IMR-90 (cell line): ENCODE results near the gene CMC2. TPM values are rescaled to one million over a fixed set of nuclear protein-coding genes. Genes with fewer than 3 reads are reported as not detected.

Source experiments
- ATAC-seq: fragments of 200-7000 bp; cut with Tn5 transposase; 2 replicates; pipeline ENCODE4 v1.9.1; 2020; ENCODE audit warnings: low read depth, mild to moderate bottlenecking, moderate library complexity
- BruUV-seq: library from RNA; stranded (reverse); fragments of 400-500 nt; replicated peaks from 2 replicates; lab custom pipeline; 2021; lab: Mats Ljungman, UMichigan
- CTCF ChIA-PET: fragments of 300-600 bp; formaldehyde crosslinking; extraction: SDS; loops from one replicate; lab custom pipeline; 2021; ENCODE audit warnings: antibody characterized with exemption; lab: Yijun Ruan, JAX
- POLR2A ChIA-PET: fragments of 300-600 bp; sonication (Branson Sonifier 250); formaldehyde crosslinking; loops from one replicate; lab custom pipeline; 2022; ENCODE audit warnings: antibody characterized with exemption; ENCODE audit not compliant: unreplicated experiment; lab: Charles Lee
- DNase-seq: peaks from one replicate; pipeline ENCODE4 v3.0.0; 2013
- H2AFZ ChIP-seq: replicated peaks from 2 replicates; pipeline ENCODE3; 2013; ENCODE audit warnings: low read length, mild to moderate bottlenecking; ENCODE audit not compliant: poor library complexity
- H2AK5ac ChIP-seq: 2 replicates; pipeline ENCODE4 v1.6.1; 2013; ENCODE audit warnings: low read depth, low read length, inconsistent platforms
- H2AK9ac ChIP-seq: replicated peaks from 2 replicates; pipeline ENCODE3; 2013; ENCODE audit warnings: mild to moderate bottlenecking, low read depth, low read length, moderate library complexity; ENCODE audit not compliant: poor library complexity
- H2BK120ac ChIP-seq: 2 replicates; pipeline ENCODE4 v1.6.1; 2013; ENCODE audit warnings: low read depth, low read length, inconsistent platforms
- H2BK15ac ChIP-seq: 3 replicates; pipeline ENCODE4 v1.6.1; 2013; ENCODE audit warnings: low read depth, low read length, inconsistent platforms
- H2BK20ac ChIP-seq: 2 replicates; pipeline ENCODE4 v1.6.1; 2013; ENCODE audit warnings: low read depth, mild to moderate bottlenecking, inconsistent platforms, low read length, moderate library complexity
- H2BK5ac ChIP-seq: 2 replicates; pipeline ENCODE4 v1.6.1; 2013; ENCODE audit warnings: mild to moderate bottlenecking, low read depth, low read length, inconsistent platforms; ENCODE audit not compliant: poor library complexity, severe bottlenecking
- H3K14ac ChIP-seq: replicated peaks from 2 replicates; pipeline ENCODE4 v1.6.1; 2013; ENCODE audit warnings: low read depth, low read length, inconsistent platforms
- H3K18ac ChIP-seq: 2 replicates; pipeline ENCODE4 v1.6.1; 2013; ENCODE audit warnings: low read depth, low read length, control low read depth
- H3K23ac ChIP-seq: 2 replicates; pipeline ENCODE4 v1.6.1; 2013; ENCODE audit warnings: low read depth, low read length, inconsistent platforms
- H3K27ac ChIP-seq: 2 replicates; pipeline ENCODE4 v1.5.1; 2013; ENCODE audit warnings: mild to moderate bottlenecking, control low read depth, low read length; ENCODE audit not compliant: insufficient read depth
- H3K27me3 ChIP-seq: 2 replicates; pipeline ENCODE4 v1.6.1; 2013; ENCODE audit warnings: low read length; ENCODE audit not compliant: control insufficient read depth, insufficient read depth
- H3K36me3 ChIP-seq: 2 replicates; pipeline ENCODE4 v1.6.1; 2013; ENCODE audit warnings: low read length, mixed read lengths; ENCODE audit not compliant: control insufficient read depth, insufficient read depth
- H3K4ac ChIP-seq: 2 replicates; pipeline ENCODE4 v1.6.1; 2013; ENCODE audit warnings: low read depth, low read length, inconsistent platforms
- H3K4me1 ChIP-seq: 2 replicates; pipeline ENCODE4 v1.6.1; 2013; ENCODE audit warnings: low read length, mixed read lengths; ENCODE audit not compliant: control insufficient read depth, insufficient read depth
- H3K4me2 ChIP-seq: 2 replicates; pipeline ENCODE4 v1.6.1; 2013; ENCODE audit warnings: low read depth, mild to moderate bottlenecking, control low read depth, low read length, moderate library complexity
- H3K4me3 ChIP-seq: 2 replicates; pipeline ENCODE4 v1.5.1; 2013; ENCODE audit warnings: low read depth, mild to moderate bottlenecking, control low read depth, low read length, moderate library complexity; ENCODE audit not compliant: insufficient read depth
- H3K56ac ChIP-seq: 2 replicates; pipeline ENCODE4 v1.6.1; 2013; ENCODE audit warnings: low read length, inconsistent platforms; ENCODE audit not compliant: insufficient read depth; ENCODE audit errors: extremely low read depth
- H3K79me1 ChIP-seq, 2 experiments: 2 replicates each; pipeline ENCODE4 v1.6.1; 2013; ENCODE audit warnings: low read length in 2 of 2, inconsistent platforms in 1 of 2, low read depth in 1 of 2
- H3K9ac ChIP-seq: 2 replicates; pipeline ENCODE4 v1.6.1; 2013; ENCODE audit warnings: low read depth, low read length, control low read depth
- H3K9me1 ChIP-seq: 2 replicates; pipeline ENCODE4 v1.6.1; 2013; ENCODE audit warnings: low read length, inconsistent platforms; ENCODE audit not compliant: insufficient read depth
- H3K9me3 ChIP-seq: 2 replicates; pipeline ENCODE4 v1.6.1; 2013; ENCODE audit warnings: low read length; ENCODE audit not compliant: control insufficient read depth, insufficient read depth
- H4K20me1 ChIP-seq: 2 replicates; pipeline ENCODE4 v1.6.1; 2013; ENCODE audit warnings: low read length, inconsistent platforms; ENCODE audit not compliant: insufficient read depth
- H4K5ac ChIP-seq: 2 replicates; pipeline ENCODE4 v1.6.1; 2013; ENCODE audit warnings: mild to moderate bottlenecking, low read depth, low read length, control low read depth
- H4K8ac ChIP-seq, 2 experiments: 2 replicates each; pipeline ENCODE4 v1.6.1; 2013; ENCODE audit warnings: low read depth in 2 of 2, low read length in 2 of 2, control low read depth in 1 of 2, inconsistent platforms in 1 of 2
- H4K91ac ChIP-seq: 2 replicates; pipeline ENCODE4 v1.6.1; 2013; ENCODE audit warnings: low read depth, low read length, inconsistent platforms; ENCODE audit not compliant: insufficient read depth
- MAFK ChIP-seq: IDR thresholded peaks from 2 replicates; pipeline ENCODE4 v1.6.1; 2012; ENCODE audit warnings: low read depth, low read length, improper control_type of control experiment
- WGBS, 2 experiments: methylation state at CpG; one replicate each; pipeline versions ENCODE4 v1.1.5 to v1.1.7; 2013; ENCODE audit warnings: missing lambda C conversion rate in 2 of 2; ENCODE audit not compliant: insufficient read length in 1 of 2; ENCODE audit errors: extremely low coverage in 2 of 2; 5-methylcytosine and 5-hydroxymethylcytosine counted together
- dilution Hi-C: fragments of 300-500 bp; cut with HindIII; formaldehyde crosslinking; loops from one replicate; pipeline ENCODE4 v1.14.3; 2018; ENCODE audit warnings: low sequenced_read_pairs; ENCODE audit not compliant: unreplicated experiment
- in situ Hi-C: fragments of 300-500 bp; cut with MboI; formaldehyde crosslinking; loops from 3 replicates; pipeline ENCODE4 v1.14.3; 2019; ENCODE audit warnings: low sequenced_read_pairs, inconsistent platforms, mixed read lengths
- intact Hi-C: fragments of 100-400 bp; cut with micrococcal nuclease; formaldehyde crosslinking; loops from 2 replicates; pipeline ENCODE4 v1.10.0; 2022
- polyA plus RNA-seq, 3 experiments: library from polyadenylated mRNA; depleted of rRNA; stranded (reverse); fragments of >200 nt; gene quantifications; 2 replicates each; pipeline ENCODE4 v1.2.3, GENCODE V29; 2012; ENCODE audit warnings: low replicate concordance in 1 of 3
- total RNA-seq: library from RNA; depleted of rRNA; stranded (reverse); fragments of >200 nt; gene quantifications from 2 replicates; pipeline ENCODE4 v1.2.3, GENCODE V29; 2012

The CMC2 gene
- total and polyA plus RNA-seq, 2 of the 4 experiments (the other 2 are of a cell fraction): 57.0 to 104 TPM

- dilution Hi-C loops: no loop called here
- no TSS peak for BruUV-seq
Measured at GRCh38 chr16:80972611-80973010, 34.1 kb downstream of the CMC2 start.

More at GRCh38 chr16:80972611-80973010, 34.1 kb downstream of the CMC2 start:
- no peak overlapping the region for H3K23ac ChIP-seq
- intact Hi-C loops: no loop called here
- ChIA-PET CTCF (no interaction called here), POLR2A (no interaction called here)
- H3K18ac ChIP-seq: no peak overlapping the region
- H3K36me3 ChIP-seq: no peaks in the 10 kb centered on the region; the same call in 1 of the 2 replicates
- no peak overlapping the region for H3K56ac ChIP-seq
- H3K79me1 ChIP-seq: peaks cover 13 to 14% of the 10 kb centered on the region in 2 experiments; a peak in 3 of 4 replicates
- H3K4ac ChIP-seq: no peak overlapping the region
- H3K9me1 ChIP-seq: peaks cover 3% of the 10 kb centered on the region; the same call in 1 of the 2 replicates
- in situ Hi-C loops: no loop called here
- no peak overlapping the region for H4K91ac ChIP-seq
- TF ChIP-seq MAFK: no peak
- no peaks in the 10 kb centered on the region; the same call in 1 of the 2 replicates for H4K20me1 ChIP-seq
- no peak overlapping the region for H2BK5ac ChIP-seq
- H3K27ac ChIP-seq: no peak overlapping the region
- no peak overlapping the region for H2AK5ac ChIP-seq
- H2AFZ ChIP-seq: no peak overlapping the region
- H3K27me3 ChIP-seq: no peaks in the 10 kb centered on the region
- no peak for DNase-seq
- H3K4me2 ChIP-seq: no peak overlapping the region
- H2BK120ac ChIP-seq: no peak overlapping the region
- no peak overlapping the region for H2BK20ac ChIP-seq
- H3K4me1 ChIP-seq: no peaks in the 10 kb centered on the region
- no peak overlapping the region for H3K4me3 ChIP-seq
- H4K8ac ChIP-seq: no peak overlapping the region
- 83% methylated on average over 1 of the region's 4 CpGs; no CpG with 5 or more reads in 1 of the 2 experiments for WGBS, 2 experiments
- H2BK15ac ChIP-seq: no peak overlapping the region
- no peak for ATAC-seq
- no peak overlapping the region for H3K9ac ChIP-seq
- no peaks in the 10 kb centered on the region for H3K9me3 ChIP-seq
- H3K14ac ChIP-seq: no peak overlapping the region
- H4K5ac ChIP-seq: no peak overlapping the region
- no peak overlapping the region for H2AK9ac ChIP-seq
